Fibroblast of villous mesenchyme (primary cell): ENCODE data around the gene TM2D3. TPM values are rescaled to one million over a fixed set of nuclear protein-coding genes. Genes with fewer than 3 reads are reported as not detected.
A peak's percentile ranks its signal among the peaks of the same experiment; 100 is the strongest.

Source experiments
- DNase-seq: peaks from one replicate; pipeline ENCODE4 v3.0.0-alpha.2; 2010; ENCODE audit warnings: low read depth
- H3K4me3 ChIP-seq: 2 replicates; pipeline ENCODE4 v1.5.1; 2011; ENCODE audit warnings: low read depth, mild to moderate bottlenecking, low read length
- CTCF ChIP-seq: IDR thresholded peaks from 2 replicates; pipeline ENCODE4 v1.5.1; 2012; ENCODE audit warnings: low read depth, mild to moderate bottlenecking, low read length; ENCODE audit not compliant: insufficient read depth
- total RNA-seq: library from RNA; depleted of rRNA; stranded (reverse); fragments of >200 nt; gene quantifications from 2 replicates; pipeline ENCODE4 v1.2.3, GENCODE V29; 2012

TM2D3 gene
- total RNA-seq, 1 donor: 48.4 TPM

- H3K4me3 ChIP-seq: no peak overlapping the region
- TF ChIP-seq CTCF: no peak
- peak; percentile 87 for DNase-seq
Measured at GRCh38 chr15:101675015-101675414, 22.8 kb upstream of the TM2D3 start.

- DNase-seq: no peak
- no peak for TF ChIP-seq CTCF
Measured at GRCh38 chr15:101672298-101672697, 20.1 kb upstream of the TM2D3 start.

GRCh38 chr15:101669744-101670143 is 17.6 kb upstream of the TM2D3 start:
- peak; percentile 42 for DNase-seq

More at GRCh38 chr15:101672298-101672697, 20.1 kb upstream of the TM2D3 start:
- no peak overlapping the region for H3K4me3 ChIP-seq

GRCh38 chr15:101667881-101668280 is 15.7 kb upstream of the TM2D3 start:
- DNase-seq: no peak
- no peak overlapping the region for H3K4me3 ChIP-seq
- no peak for TF ChIP-seq CTCF

More at GRCh38 chr15:101669744-101670143, 17.6 kb upstream of the TM2D3 start:
- no peak for TF ChIP-seq CTCF
- H3K4me3 ChIP-seq: no peak overlapping the region

- DNase-seq: peak; percentile 31
- TF ChIP-seq CTCF: peak; percentile 52
- no peak overlapping the region for H3K4me3 ChIP-seq
Measured at GRCh38 chr15:101664303-101664913, 12.2 kb upstream of the TM2D3 start.

GRCh38 chr15:101662203-101662602 is 10.0 kb upstream of the TM2D3 start:
- no peak overlapping the region for H3K4me3 ChIP-seq
- TF ChIP-seq CTCF: no peak
- no peak for DNase-seq

- H3K4me3 ChIP-seq: no peak overlapping the region
- no peak for TF ChIP-seq CTCF
- no peak for DNase-seq
Measured at GRCh38 chr15:101660005-101660404, 7.8 kb upstream of the TM2D3 start.
